Uterus (tissue), 4 donors: ENCODE measurements around the gene SNTN. TPM values are rescaled to one million over a fixed set of nuclear protein-coding genes. Genes with fewer than 3 reads are reported as not detected.

ENCODE experiments used
- DNase-seq, 2 donors: peaks; one replicate each; pipeline ENCODE4 v3.0.0-alpha.2; 2019 to 2020
- H3K27ac ChIP-seq, 2 donors: fragments of 200-600 bp; sonication (generic); 1 replicate in 1 of 2; 2 replicates in 1 of 2; pipeline ENCODE4 v1.5.1; 2016 to 2018
- H3K27me3 ChIP-seq, 2 donors: fragments of 200-600 bp; sonication (generic); one replicate each; pipeline ENCODE4 v1.5.1; 2018 to 2019; ENCODE audit warnings: control low read depth in 1 of 2
- H3K36me3 ChIP-seq, 2 donors: fragments of 200-600 bp; sonication (generic); one replicate each; pipeline ENCODE4 v1.5.1; 2019; ENCODE audit warnings: control low read depth in 1 of 2
- H3K4me1 ChIP-seq, 2 donors: fragments of 200-600 bp; sonication (generic); one replicate each; pipeline ENCODE4 v1.5.1; 2018 to 2019; ENCODE audit warnings: control low read depth in 1 of 2
- H3K4me3 ChIP-seq, 2 donors: fragments of 200-600 bp; sonication (generic); 1 replicate in 1 of 2; 2 replicates in 1 of 2; pipeline ENCODE4 v1.5.1; 2018 to 2019; ENCODE audit warnings: mild to moderate bottlenecking in 1 of 2
- H3K9me3 ChIP-seq, 2 donors: fragments of 200-600 bp; sonication (generic); one replicate each; pipeline ENCODE4 v1.5.1; 2019; ENCODE audit warnings: control low read depth in 1 of 2
- CTCF ChIP-seq, 4 experiments: fragments of 200-600 bp in 2 of 4; fragments of 450-650 bp in 2 of 4; sonication (generic) in 2 of 4; IDR thresholded peaks; one replicate each; pipeline ENCODE4 v1.5.1; 2016 to 2019; ENCODE audit warnings: antibody characterized with exemption in 4 of 4, mild to moderate bottlenecking in 2 of 4, moderate library complexity in 1 of 4
- POLR2A ChIP-seq, 2 donors: fragments of 450-650 bp; IDR thresholded peaks; one replicate each; pipeline ENCODE4 v1.6.1; 2016; ENCODE audit warnings: antibody characterized with exemption in 2 of 2, mild to moderate bottlenecking in 1 of 2, moderate library complexity in 1 of 2
- intact Hi-C: fragments of 100-400 bp; cut with DNase I; formaldehyde crosslinking; loops from one replicate; pipeline ENCODE4 v1.15.1; 2023; ENCODE audit warnings: low total_unique reads
- total RNA-seq, 4 donors: library from RNA; depleted of rRNA in 3 of 4; stranded (reverse); fragments of >200 nt in 3 of 4; gene quantifications; one replicate each; pipeline versions ENCODE4 v1.1.0 to v1.2.4, GENCODE V29; 2014 to 2023
- donor health status: DM: yes; HTN: yes; CAD: no.

SNTN gene
- total RNA-seq, 4 donors from 2014 or later: 0.30 to 5.4 TPM; not detected in 2

GRCh38 chr3:63705092-63705645 lies 52.7 kb downstream of the SNTN start:
- no peak overlapping the region for H3K4me3 ChIP-seq
- H3K4me1 ChIP-seq: no peaks in the 10 kb centered on the region
- H3K36me3 ChIP-seq: no peaks in the 10 kb centered on the region
- intact Hi-C loops: no loop called here
- no peak for DNase-seq
- TF ChIP-seq POLR2A (IDR thresholded peaks at IDR 0.05): no peak
- no peak for TF ChIP-seq CTCF (IDR thresholded peaks at IDR 0.05)
- H3K27ac ChIP-seq: no peak overlapping the region
- no peaks in the 10 kb centered on the region for H3K9me3 ChIP-seq
- no peaks in the 10 kb centered on the region for H3K27me3 ChIP-seq

- H3K4me1 ChIP-seq: no peaks in the 10 kb centered on the region
- H3K9me3 ChIP-seq: no peaks in the 10 kb centered on the region
- H3K27me3 ChIP-seq: no peaks in the 10 kb centered on the region
- no peak overlapping the region for H3K27ac ChIP-seq
- DNase-seq: no peak
- H3K4me3 ChIP-seq: no peak overlapping the region
- no peaks in the 10 kb centered on the region for H3K36me3 ChIP-seq
- intact Hi-C loops: no loop called here
- TF ChIP-seq CTCF (IDR thresholded peaks at IDR 0.05) (no peak), POLR2A (IDR thresholded peaks at IDR 0.05) (no peak)
Observed at GRCh38 chr3:63706321-63707085, 54.0 kb downstream of the SNTN start.

- DNase-seq: no peak
- H3K9me3 ChIP-seq: no peaks in the 10 kb centered on the region
- TF ChIP-seq CTCF (IDR thresholded peaks at IDR 0.05) (no peak), POLR2A (IDR thresholded peaks at IDR 0.05) (no peak)
- intact Hi-C loops: no loop called here
- H3K36me3 ChIP-seq: no peaks in the 10 kb centered on the region
- no peak overlapping the region for H3K27ac ChIP-seq
- no peak overlapping the region for H3K4me3 ChIP-seq
- no peaks in the 10 kb centered on the region for H3K27me3 ChIP-seq
- no peaks in the 10 kb centered on the region for H3K4me1 ChIP-seq
Observed at GRCh38 chr3:63707731-63708130, 55.3 kb downstream of the SNTN start.

GRCh38 chr3:63709576-63709975 lies 57.1 kb downstream of the SNTN start:
- TF ChIP-seq POLR2A (IDR thresholded peaks at IDR 0.05): no peak
- TF ChIP-seq CTCF (IDR thresholded peaks at IDR 0.05): no peak
- intact Hi-C loops: no loop called here
- Histone ChIP-seq H3K27me3 (no peaks in the 10 kb centered on the region), H3K4me3 (no peak overlapping the region), H3K9me3 (no peaks in the 10 kb centered on the region), H3K4me1 (no peaks in the 10 kb centered on the region), H3K36me3 (no peaks in the 10 kb centered on the region), H3K27ac (no peak overlapping the region)
- DNase-seq: no peak

Other genes starting within 250 kb of the SNTN start
- gene C3orf49, start 166.6 kb downstream of the SNTN start, total RNA-seq: not detected
- 10 to 100 TPM; 25.4 to 86.2 (median 52.0) TPM for gene THOC7, start 211.1 kb downstream of the SNTN start, total RNA-seq
- 10 to 100 TPM in 2 of 4 donors, 1 to 10 TPM in 2; 3.3 to 42.5 (median 17.9) TPM for gene ATXN7, start 211.2 kb downstream of the SNTN start, total RNA-seq